UCSD-AML1 (cell line): ENCODE measurements around the gene NOP9.

Experiments
- DNase-seq: peaks from one replicate; lab custom pipeline; 2025; ENCODE audit not compliant: unreplicated experiment; lab: John Stamatoyannopoulos, UW

NOP9 gene

DNA sequence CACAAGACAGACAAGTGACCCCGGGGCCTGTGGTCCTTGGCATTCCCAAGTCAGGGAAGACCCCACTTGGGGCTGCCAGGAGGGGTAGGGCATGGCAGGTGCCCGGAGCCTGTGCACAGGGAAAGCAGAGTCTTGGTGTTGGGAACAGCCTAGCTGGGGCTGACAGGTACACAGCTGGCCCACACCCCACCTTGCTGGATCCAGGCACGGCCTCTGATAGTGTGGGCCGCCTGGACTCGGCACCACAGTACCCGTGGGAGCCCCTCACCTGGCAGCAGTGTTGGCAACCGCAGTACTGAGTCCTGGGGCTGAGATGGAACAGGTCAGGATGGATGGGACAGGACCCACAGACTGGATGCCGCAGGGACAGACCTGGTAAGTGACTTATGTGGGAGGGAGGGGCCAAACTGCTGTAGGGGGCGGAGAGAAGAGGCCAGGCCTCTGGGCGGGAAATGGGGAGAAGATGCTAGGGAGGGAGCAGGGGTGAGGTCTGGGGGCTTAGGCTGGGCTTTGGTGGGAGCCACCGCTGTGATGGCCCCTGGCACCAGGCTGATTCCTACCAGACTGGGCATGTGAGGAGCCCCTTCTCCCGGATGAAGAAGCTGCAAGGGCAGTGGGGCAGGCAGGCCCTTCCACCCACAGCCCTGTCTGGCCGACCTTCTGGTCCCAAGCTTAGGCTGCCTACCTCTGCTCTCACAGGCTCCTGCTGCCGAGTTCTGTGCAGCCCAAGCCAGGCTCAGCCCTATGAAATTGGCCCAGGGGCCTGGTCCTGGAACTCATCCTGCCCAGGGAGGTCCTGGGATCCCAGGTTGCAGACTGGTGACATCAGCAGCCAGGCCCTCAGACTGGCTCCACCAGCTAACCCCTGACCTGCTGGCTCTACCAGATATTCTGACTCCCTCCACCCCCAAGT is 36.6 kb upstream of the NOP9 start, which contains the start of gene TGM1:
Gene TGM1 (minus strand): TSS at position 357 of the 913 bp plus-strand sequence. CDS start 825 bp downstream, outside the sequence.
- DNase-seq = no peak

DNA sequence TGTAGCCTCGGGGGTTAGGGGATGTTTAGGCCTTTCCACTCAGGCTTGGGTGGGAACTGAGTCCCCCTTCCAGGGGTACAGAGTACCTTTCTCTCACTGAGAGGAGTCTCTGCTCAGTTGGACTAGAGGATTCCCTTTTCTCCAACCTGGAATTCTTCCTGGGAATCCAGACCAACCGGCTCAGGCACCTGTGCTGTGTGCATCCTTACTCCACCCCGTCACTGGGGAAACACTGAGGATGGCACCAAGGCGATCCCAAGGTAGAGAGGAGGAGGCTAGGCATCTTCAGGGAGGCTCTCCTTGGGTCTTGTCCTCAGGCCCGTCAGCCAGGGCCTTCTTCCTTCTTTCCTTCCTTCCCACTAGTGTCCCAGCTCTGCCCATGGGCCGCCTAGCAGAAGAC is 35.8 kb upstream of the NOP9 start:
- no peak for DNase-seq

- no peak for DNase-seq
Measured at GRCh38 chr14:24264298-24264697, 35.4 kb upstream of the NOP9 start.

GRCh38 chr14:24266344-24267244 is 33.1 kb upstream of the NOP9 start:
- DNase-seq = no peak

- no peak for DNase-seq
Measured at GRCh38 chr14:24267516-24267915, 32.1 kb upstream of the NOP9 start.

DNA sequence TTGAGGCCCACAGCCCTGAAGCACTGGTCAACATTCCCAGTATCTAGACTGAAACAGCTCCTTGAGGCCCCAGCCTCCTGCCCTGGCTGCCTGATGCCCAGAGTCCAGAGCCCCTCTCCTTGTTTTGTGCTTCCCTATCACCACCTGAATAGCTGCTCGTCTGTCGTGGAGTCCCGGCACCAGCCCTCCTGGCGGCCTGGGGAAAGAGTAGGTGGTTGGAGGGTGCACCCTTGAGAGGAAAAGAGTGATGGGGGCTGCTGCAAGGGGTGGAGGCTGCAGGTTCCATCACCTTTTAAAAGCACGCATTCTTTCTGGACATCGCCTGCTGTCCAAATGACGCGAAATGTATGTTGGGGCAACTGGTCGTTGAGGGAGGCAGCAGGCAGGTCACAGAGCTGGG is 31.4 kb upstream of the NOP9 start:
- DNase-seq = no peak

DNA sequence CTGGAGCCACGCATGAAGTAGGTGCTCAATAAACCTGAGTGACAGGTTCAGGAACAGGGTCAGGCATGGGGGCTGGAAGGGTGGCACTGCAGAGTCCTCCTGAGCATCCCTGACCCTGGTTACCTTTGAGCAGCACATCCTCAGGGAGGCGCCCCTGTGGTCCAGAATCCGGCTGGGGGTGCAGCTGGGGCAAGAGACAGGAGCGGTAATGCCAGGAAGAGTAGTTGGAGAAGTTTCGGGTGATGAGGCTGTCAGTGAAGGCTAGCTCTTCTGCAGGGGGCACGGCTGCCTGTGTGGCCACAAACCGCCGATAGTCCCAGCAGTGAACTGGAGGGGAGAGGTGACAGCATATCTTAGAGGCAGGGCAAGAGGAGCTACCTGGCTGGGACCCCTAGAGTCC is 30.3 kb upstream of the NOP9 start:
- no peak for DNase-seq

DNA sequence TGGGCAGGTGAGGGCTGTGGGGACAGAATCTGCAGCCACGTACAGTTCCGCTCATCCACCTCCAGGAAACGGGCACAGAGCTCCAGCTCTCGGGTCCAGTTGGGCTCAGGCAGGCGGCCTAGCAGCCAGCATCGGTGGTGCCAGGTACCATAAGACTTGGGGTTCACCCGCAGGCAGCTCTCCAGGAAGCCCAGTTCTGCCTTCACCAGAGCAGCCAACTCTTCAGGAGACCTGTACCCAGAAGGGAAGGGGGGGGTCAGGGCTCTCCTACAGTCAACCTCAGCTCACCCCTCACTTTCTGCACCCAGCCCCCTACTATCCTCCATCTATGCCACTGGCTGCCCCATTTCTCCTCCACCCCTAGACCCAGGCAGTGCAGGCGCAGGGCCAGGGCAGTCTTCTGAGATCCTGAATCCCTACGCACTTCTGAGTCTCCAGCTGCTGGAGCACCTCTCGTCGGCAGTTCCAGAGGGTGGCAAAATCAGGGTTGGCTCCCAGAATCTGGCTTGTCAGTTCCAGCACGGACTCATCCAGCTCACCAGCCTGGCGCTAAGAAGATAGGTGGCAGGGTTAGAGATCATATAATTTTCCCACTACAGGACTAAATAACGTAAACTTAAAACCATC is 29.6 kb upstream of the NOP9 start:
- DNase-seq = no peak

GRCh38 chr14:24270537-24271133 is 29.0 kb upstream of the NOP9 start:
- DNase-seq = no peak

- peak; percentile 89 for DNase-seq
Measured at GRCh38 chr14:24271134-24271833, 28.4 kb upstream of the NOP9 start, which contains the start of gene RABGGTA. Gene RABGGTA (minus strand): TSS chr14:24271597. CDS start chr14:24271115, 482 bp downstream.

DNA sequence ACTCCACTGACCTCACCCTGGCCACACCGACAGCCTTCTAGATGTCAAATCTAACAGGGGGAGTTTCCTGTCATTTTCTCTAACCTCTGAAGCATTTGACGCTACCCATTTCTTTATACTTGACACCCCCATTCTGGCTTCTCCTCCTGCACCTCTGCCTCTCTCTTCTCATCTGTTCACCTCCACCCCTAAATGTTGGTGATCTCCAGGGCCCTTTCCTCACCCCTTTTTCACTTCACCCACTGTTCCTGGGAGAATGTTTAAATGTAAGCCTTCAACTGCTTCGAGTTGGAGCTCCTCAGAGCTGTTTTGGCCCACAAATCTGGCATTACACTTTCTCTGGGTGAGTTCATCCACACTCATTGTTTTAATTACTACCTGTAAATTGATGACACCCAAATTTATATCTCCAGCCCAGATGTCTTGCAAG is 27.8 kb upstream of the NOP9 start:
- DNase-seq = no peak

DNA sequence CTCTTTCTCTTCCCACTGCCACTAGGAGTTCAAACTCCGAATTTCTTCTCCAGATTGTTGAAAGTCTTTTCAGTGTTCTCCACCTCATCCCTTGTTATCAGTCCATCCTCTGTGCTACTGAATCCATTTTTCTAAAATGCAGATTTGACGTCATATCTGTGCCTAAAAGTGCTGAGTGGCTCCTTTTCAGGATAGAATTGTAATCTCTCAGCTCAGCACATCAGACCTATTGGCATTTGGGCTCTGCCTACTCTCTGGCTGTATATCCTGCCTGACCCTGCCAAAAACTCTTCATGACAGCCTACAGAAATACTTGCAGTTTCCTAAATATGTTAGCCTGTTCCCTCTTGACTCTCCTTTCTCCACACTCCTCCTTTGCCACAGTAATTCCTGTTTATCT is 27.2 kb upstream of the NOP9 start:
- DNase-seq = no peak

DNA sequence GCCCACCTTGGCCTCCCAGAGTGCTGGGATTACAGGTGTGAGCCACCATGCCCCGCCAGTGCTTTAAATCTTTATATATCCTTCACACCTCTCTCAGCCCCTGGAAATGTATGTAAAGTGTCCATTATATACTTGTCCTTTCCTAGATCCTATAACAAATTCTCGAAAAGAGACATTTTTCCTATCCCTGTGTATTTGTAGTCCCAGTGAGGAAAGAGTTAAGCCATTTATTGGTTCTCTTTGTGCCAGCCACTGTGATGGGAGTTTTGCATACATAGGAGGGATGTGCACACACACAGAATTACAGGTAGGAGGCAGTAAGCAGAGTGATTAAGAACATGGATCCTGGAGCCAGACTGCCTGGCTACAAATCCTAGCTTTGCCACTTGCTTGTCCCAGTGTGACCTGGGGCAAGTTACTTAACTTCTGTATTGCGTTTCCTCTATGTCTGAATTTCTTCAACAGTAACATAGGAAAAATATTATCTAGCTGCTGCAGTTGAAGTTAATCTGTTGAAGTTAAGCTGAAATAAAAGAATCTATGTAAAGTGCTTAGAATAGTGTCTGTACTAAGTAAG is 26.1 kb upstream of the NOP9 start:
- DNase-seq = no peak

- DNase-seq = no peak
Measured at GRCh38 chr14:24274101-24274543, 25.5 kb upstream of the NOP9 start.

- DNase-seq = no peak
Measured at GRCh38 chr14:24277071-24277470, 22.6 kb upstream of the NOP9 start.

DNA sequence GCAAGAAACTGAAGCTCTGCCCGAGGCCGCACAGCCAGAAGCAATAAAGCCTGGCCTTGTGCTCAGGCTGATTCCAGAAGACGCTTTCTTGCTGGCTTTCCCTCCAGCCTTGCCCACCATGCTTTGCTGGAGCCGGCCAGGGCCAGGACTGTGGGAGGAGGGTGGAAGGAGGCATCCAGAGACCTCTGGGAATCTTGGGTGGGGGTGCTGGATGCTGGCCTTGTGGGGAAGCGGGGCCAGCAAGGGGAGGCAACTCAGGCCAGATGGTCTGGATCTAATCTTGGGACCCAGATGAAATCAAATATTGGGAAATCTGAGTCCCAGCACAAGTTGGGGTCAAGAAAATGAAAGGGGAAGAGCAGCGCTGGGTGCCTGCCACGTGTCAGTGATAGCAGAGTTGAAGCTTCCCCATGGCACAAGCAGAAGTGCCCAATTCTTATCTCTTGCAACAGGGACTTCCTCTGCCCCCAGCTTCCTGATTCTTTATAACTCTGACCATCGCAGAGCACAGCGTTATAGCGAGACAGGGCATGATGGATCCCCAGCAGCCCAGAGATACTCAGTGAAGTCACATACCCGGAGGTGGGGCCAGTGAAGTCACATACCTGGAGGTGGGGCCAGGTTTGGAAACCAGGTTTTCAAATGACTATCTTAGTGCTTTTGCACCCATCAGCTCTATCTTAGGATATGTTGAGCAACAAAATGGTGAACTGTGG is 21.9 kb upstream of the NOP9 start:
- peak; percentile 67 for DNase-seq

- DNase-seq = no peak
Measured at GRCh38 chr14:24278424-24278823, 21.2 kb upstream of the NOP9 start.

DNA sequence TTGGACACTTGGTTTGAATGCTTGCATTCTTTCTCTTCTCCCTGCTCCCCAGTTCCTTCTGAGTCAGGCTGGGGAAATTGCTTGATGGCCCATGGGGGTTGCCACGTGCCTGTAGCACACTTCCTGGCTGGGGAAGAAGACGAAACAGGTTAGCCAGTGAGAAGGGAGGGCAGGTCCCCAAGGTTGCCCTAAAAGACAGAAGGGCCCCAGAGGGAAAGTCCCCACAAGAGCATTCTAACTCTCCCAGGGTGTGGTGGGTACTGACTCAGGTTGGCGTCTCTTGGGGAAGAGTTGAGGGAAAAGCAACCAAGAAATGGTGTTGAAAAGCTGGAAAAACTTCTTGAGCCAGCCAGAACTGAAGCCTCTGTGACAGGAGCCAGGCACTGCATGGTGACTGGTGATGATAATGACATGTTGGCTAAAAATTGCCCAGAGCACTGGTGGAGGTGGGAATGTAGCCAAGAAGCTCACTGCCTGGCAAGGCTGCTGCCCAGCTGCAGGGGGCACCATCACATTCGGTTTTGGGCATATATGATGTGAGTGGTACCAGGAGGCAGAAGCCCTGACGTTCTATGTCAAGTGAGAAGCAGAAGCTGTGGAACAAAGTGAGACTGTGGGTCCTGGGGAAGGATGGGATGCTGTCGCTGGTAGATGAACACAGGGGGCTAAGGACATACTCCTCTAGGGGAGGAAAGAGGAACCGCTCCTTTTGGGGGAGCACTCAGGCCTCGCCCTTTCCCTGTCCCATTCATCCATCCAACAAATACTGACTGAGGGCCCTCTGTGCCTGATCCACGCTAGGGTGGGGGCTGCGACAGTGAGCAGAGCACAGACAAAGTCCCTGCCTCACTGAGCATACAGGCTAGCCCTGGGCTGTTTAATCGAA is 20.1 kb upstream of the NOP9 start:
- DNase-seq = peak; percentile 48
